GM21526 (cell line): ENCODE results near the gene ARPC4.
"Not testable (repeated sequence)": the region's sequence is repeated elsewhere in the genome, so short reads cannot be mapped to it uniquely, and the experiment has no call there.

Source experiments
- ATAC-seq: cut with Tn5 transposase; IDR thresholded peaks from one replicate; pipeline ENCODE4 v1.9.1; 2021; ENCODE audit warnings: moderate library complexity; ENCODE audit not compliant: unreplicated experiment, low FRiP score

Gene ARPC4

GRCh38 chr3:9848860-9849259, 56.0 kb downstream of the ARPC4 start:
- ATAC-seq: not testable (repeated sequence)

DNA sequence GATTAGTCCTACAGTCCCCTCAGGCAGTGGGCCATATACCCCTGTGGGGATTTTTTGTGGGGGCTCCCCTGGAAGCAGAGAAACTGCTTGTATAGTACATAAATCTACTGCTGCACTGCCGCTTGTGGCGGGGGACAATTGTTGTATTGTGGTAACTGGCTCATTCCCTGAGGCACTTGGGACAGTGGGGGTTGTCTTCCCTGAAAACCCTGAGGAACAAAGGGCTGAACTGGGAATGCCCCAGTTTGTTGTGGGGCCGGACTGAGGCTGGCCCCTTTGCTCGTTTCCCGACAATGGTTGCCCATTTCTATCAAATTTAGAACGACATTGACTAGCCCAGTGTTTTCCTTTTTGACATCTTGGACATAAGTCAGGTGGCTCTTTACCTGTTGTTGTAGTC, 58.5 kb downstream of the ARPC4 start:
- not testable (repeated sequence) for ATAC-seq

DNA sequence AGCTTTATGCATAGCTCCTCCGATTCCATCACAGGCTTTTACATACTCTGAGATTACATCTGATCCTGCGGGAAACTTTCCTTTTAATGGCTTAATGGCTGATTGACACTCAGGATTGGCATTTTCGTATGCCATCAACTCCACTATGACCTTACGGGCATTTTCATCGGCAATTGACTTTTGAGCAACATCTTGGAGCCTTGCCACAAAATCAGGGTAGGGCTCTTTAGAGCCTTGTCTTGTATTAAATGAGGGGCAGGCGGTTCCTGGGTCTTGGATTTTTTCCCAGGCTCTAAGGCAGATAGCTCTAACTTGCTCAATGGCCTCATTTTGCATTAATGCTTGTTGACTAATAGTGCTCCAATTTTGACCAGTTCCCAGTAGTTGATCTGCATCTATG, 59.0 kb downstream of the ARPC4 start:
- not testable (repeated sequence) for ATAC-seq

DNA sequence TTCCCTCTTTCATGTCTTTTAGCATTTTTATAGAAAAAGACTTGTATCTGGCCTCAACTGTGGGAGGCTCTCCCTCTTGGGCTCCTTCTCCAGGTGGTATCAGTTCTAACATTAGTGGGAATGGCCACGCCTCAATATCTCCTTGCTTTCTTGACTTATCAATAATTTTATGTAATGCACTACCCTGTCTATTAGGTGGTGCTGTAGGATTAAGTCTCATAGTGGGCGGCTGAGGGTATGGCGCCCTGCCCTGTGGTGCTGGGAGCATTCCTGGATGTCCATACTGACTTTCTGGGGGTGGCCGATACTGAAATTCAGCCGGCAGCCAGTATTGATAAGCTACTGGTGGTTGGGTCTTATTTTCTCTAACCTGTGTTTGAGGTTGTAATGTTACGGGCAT, 59.6 kb downstream of the ARPC4 start:
- ATAC-seq: no peak

GRCh38 chr3:9854291-9854940, 61.5 kb downstream of the ARPC4 start:
- not testable (repeated sequence) for ATAC-seq

- ATAC-seq: no peak
Measured at GRCh38 chr3:9855594-9855993, 62.7 kb downstream of the ARPC4 start.
